Measurements from ENCODE around the gene OASL. TPM values are rescaled to one million over a fixed set of nuclear protein-coding genes. Genes with fewer than 3 reads are reported as not detected.

Gene OASL
- total RNA-seq = 1 to 10 TPM in 1 of 9 donors, under 1 TPM in 7, not detected in 1; 0.06 to 1.1 (median 0.40) TPM
- polyA plus RNA-seq = 1 to 10 TPM in 2 of 3 donors, under 1 TPM in 1; 0.99 to 1.9 (median 1.3) TPM
- long read RNA-seq, donor 1 = 0 reads
- long read RNA-seq, donor 2 = 0 reads
- long read RNA-seq, donor 3 = 0 reads
- long read RNA-seq, donor 4, partial matches to known transcripts = 0 of 3 reads
- long read RNA-seq, donor 4, other reads (novel, unspliced or antisense) = 0 of 3 reads
- long read RNA-seq, donor 5, partial matches to known transcripts = 0 of 2 reads
- long read RNA-seq, donor 5, other reads (novel, unspliced or antisense) = 0 of 2 reads
- long read RNA-seq, donor 6 = 0 reads
- long read RNA-seq, donor 7 = 0 reads
- long read RNA-seq, donor 8 = 0 reads
- long read RNA-seq, donor 9 = 0 reads
- long read RNA-seq, donor 10 = 0 reads

- no peaks in the 10 kb centered on the region for H3K9me3 ChIP-seq (replicated peaks in 1 of 3)
- peak in 1 of 2 donors; percentile 17 for TF ChIP-seq POLR2A (IDR thresholded peaks at IDR 0.05)
- TF ChIP-seq CTCF (IDR thresholded peaks at IDR 0.05) = no peak
- no peaks in the 10 kb centered on the region for H3K27me3 ChIP-seq
- peak within 1 kb of the TSS in 3 of 4 donors; percentile 7 to 47 (median 23) for H3K4me3 ChIP-seq
- intact Hi-C loops (cut with DNase I) = no loop called here
- DNase-seq = peak in 6 of 7 donors; percentile 36 to 68 (median 48)
- 20 to 28% (median 25%) methylated on average over 12 to 13 of the region's 13 CpGs for WGBS, 4 donors
- H3K27ac ChIP-seq = peak within 1 kb of the TSS in 1 of 5 donors; percentile 71
- peaks cover 0 to 6% of the 10 kb centered on the region in 2 donors for H3K4me1 ChIP-seq (replicated peaks in 1 of 2)
- H3K36me3 ChIP-seq (replicated peaks in 1 of 2) = no peaks in the 10 kb centered on the region
Measured at GRCh38 chr12:121038861-121039668, at the start of gene OASL. OASL (minus strand) TSS chr12:121039246; CDS start chr12:121038971, 275 bp downstream.

GRCh38 chr12:121088195-121088585 is 49.1 kb upstream of the OASL start:
- Histone ChIP-seq H3K27me3 (no peaks in the 10 kb centered on the region), H3K36me3 (replicated peaks in 1 of 2) (no peaks in the 10 kb centered on the region), H3K9me3 (replicated peaks in 1 of 3) (no peaks in the 10 kb centered on the region), H3K4me1 (replicated peaks in 1 of 2) (no peaks in the 10 kb centered on the region), H3K4me3 (no peak overlapping the region), H3K27ac (no peak overlapping the region)
- DNase-seq = no peak
- TF ChIP-seq POLR2A (IDR thresholded peaks at IDR 0.05) = no peak
- no peak for TF ChIP-seq CTCF (IDR thresholded peaks at IDR 0.05)
- intact Hi-C loops (cut with DNase I) = no loop called here
- WGBS, 4 donors = 91 to 98% (median 96%) methylated on average over 6 of the region's 6 CpGs

GRCh38 chr12:121087467-121088194 is 48.6 kb upstream of the OASL start:
- Histone ChIP-seq H3K4me3 (no peak overlapping the region), H3K36me3 (replicated peaks in 1 of 2) (no peaks in the 10 kb centered on the region), H3K27ac (no peak overlapping the region), H3K4me1 (replicated peaks in 1 of 2) (no peaks in the 10 kb centered on the region), H3K9me3 (replicated peaks in 1 of 3) (no peaks in the 10 kb centered on the region), H3K27me3 (no peaks in the 10 kb centered on the region)
- intact Hi-C loops (cut with DNase I) = no loop called here
- WGBS, 4 donors = 54 to 69% (median 60%) methylated on average over 7 to 11 of the region's 11 CpGs
- TF ChIP-seq CTCF (IDR thresholded peaks at IDR 0.05) = no peak
- no peak for TF ChIP-seq POLR2A (IDR thresholded peaks at IDR 0.05)
- DNase-seq = no peak
